K562 (cell line): ENCODE measurements around the gene AP1B1. TPM values are rescaled to one million over a fixed set of nuclear protein-coding genes. Genes with fewer than 3 reads are reported as not detected.
A peak's percentile ranks its signal among the peaks of the same experiment; 100 is the strongest.

Experiments
- BRF1 ChIP-seq: IDR thresholded peaks from 3 replicates; pipeline ENCODE4 v1.6.1; 2011; ENCODE audit warnings: borderline replicate concordance, mild to moderate bottlenecking; ENCODE audit not compliant: insufficient read length; ENCODE audit errors: extremely low read depth
- CHD7 ChIP-seq: fragments of 200-600 bp; sonication (generic); IDR thresholded peaks from one replicate; pipeline ENCODE4 v1.6.1; 2012; ENCODE audit warnings: mild to moderate bottlenecking, low read depth, low read length, inconsistent platforms
- ID3 ChIP-seq, 2 experiments: fragments of 250-450 bp in 1 of 2; fragments of 450-650 bp in 1 of 2; sonication (Bioruptor Pico) in 1 of 2; IDR thresholded peaks; 2 replicates each; pipeline versions ENCODE4 v1.6.1 to v1.8.0; 2016 to 2021; ENCODE audit warnings: mild to moderate bottlenecking in 2 of 2, moderate library complexity in 2 of 2, missing compliant biosample characterization in 1 of 2, missing genetic modification characterization in 1 of 2
- L3MBTL2 ChIP-seq: fragments of 450-650 bp; IDR thresholded peaks from 2 replicates; pipeline ENCODE4 v1.6.1; 2016; ENCODE audit warnings: mild to moderate bottlenecking, moderate library complexity
- MEF2A ChIP-seq: IDR thresholded peaks from 2 replicates; pipeline ENCODE4 v1.6.1; 2011; ENCODE audit warnings: low read depth, mild to moderate bottlenecking, low read length, moderate library complexity; ENCODE audit not compliant: control insufficient read depth
- MNT ChIP-seq, 2 experiments: fragments of 450-650 bp; conservative IDR thresholded peaks; 2 replicates each; pipeline ENCODE4 v1.6.1; 2017; ENCODE audit warnings: mild to moderate bottlenecking in 2 of 2, moderate library complexity in 2 of 2
- NCOA1 ChIP-seq: fragments of 450-650 bp; IDR thresholded peaks from 2 replicates; pipeline ENCODE4 v1.6.1; 2016; ENCODE audit warnings: low read depth
- NFE2 ChIP-seq: IDR thresholded peaks from 2 replicates; pipeline ENCODE4 v1.6.1; 2014; ENCODE audit warnings: antibody characterized with exemption, low read depth
- PHTF2 ChIP-seq: fragments of 250-450 bp; sonication (Bioruptor Pico); IDR thresholded peaks from 2 replicates; pipeline ENCODE4 v1.5.0; 2021; ENCODE audit warnings: mild to moderate bottlenecking
- SMARCE1 ChIP-seq: fragments of 450-650 bp; IDR thresholded peaks from 2 replicates; pipeline ENCODE4 v1.7.1; 2016; ENCODE audit warnings: mild to moderate bottlenecking
- SP1 ChIP-seq: sonication (generic); formaldehyde crosslinking; IDR thresholded peaks from 2 replicates; pipeline ENCODE4 v1.8.1; 2022; ENCODE audit warnings: mild to moderate bottlenecking, missing genetic modification reagents
- ZNF717 ChIP-seq: fragments of 250-450 bp; sonication (Bioruptor Pico); IDR thresholded peaks from 2 replicates; pipeline ENCODE4 v1.5.0; 2021
- ZSCAN29 ChIP-seq: fragments of 450-650 bp; IDR thresholded peaks from 2 replicates; pipeline ENCODE4 v1.6.1; 2017
- polyA plus RNA-seq, 8 experiments: library from polyadenylated mRNA; depleted of rRNA in 4 of 8; stranded (reverse) in 5 of 8; unstranded in 3 of 8; fragments of >200 nt; fragmentation: Nextera tagmentation in 2 of 8; fragmentation: Illumina TruSeq in 1 of 8; extraction: Ambion mirVana in 2 of 8; extraction: Trizol in 1 of 8; gene quantifications; 2 replicates each; pipeline versions ENCODE4 v1.2.1 to v1.2.3, GENCODE V29; 2011 to 2014; ENCODE audit warnings: inconsistent platforms in 1 of 8, missing spikeins in 1 of 8
- total RNA-seq, 7 experiments: library from RNA; depleted of rRNA in 6 of 7; stranded (reverse); fragments of >200 nt in 6 of 7; fragmentation: Illumina TruSeq in 2 of 7; extraction: Trizol in 2 of 7; gene quantifications; 2 replicates each; pipeline versions ENCODE4 v1.2.1 to v1.2.3, GENCODE V29; 2011 to 2021; ENCODE audit warnings: low replicate concordance in 1 of 7
- TF ChIP-seq, protein P1 (sequence below): fragments of 450-650 bp; IDR thresholded peaks from 2 replicates; pipeline ENCODE4 v1.6.1; 2016

The AP1B1 gene
- total and polyA plus RNA-seq, 9 of the 15 experiments (the other 6 are each of a cell fraction or from before 2014, with no cell fraction given) = 1.2 to 60.9 (median 30.1) TPM

- no peak for TF ChIP-seq MEF2A
- TF ChIP-seq MNT (conservative IDR thresholded peaks at IDR 0.05) = peak; percentile 27 to 67; a peak in 2 of 4 replicates
- TF ChIP-seq PHTF2 = no peak
- TF ChIP-seq BRF1 = no peak
- TF ChIP-seq ZNF717 (CRISPR knock-in tag) = no peak
- TF ChIP-seq ID3 (CRISPR knock-in tag; IDR thresholded peaks at IDR 0.05) = no peak
- no peak for TF ChIP-seq ID3 (tag; IDR thresholded peaks at IDR 0.05)
- TF ChIP-seq, protein P1, sequence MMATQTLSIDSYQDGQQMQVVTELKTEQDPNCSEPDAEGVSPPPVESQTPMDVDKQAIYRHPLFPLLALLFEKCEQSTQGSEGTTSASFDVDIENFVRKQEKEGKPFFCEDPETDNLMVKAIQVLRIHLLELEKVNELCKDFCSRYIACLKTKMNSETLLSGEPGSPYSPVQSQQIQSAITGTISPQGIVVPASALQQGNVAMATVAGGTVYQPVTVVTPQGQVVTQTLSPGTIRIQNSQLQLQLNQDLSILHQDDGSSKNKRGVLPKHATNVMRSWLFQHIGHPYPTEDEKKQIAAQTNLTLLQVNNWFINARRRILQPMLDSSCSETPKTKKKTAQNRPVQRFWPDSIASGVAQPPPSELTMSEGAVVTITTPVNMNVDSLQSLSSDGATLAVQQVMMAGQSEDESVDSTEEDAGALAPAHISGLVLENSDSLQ = no peak
- TF ChIP-seq L3MBTL2 = peak; percentile 59; the same call in 1 of the 2 replicates
- no peak for TF ChIP-seq CHD7
- peak; percentile 66 for TF ChIP-seq SMARCE1
- 0 out of 2 replicates have a peak, but pooled peaks have one; percentile 46 for TF ChIP-seq NCOA1
- TF ChIP-seq NFE2 = 0 out of 2 replicates have a peak, but pooled peaks have one; percentile 47
- no peak for TF ChIP-seq ZSCAN29
- peak; percentile 37; the same call in 1 of the 2 replicates for TF ChIP-seq SP1
These were observed 82.1 kb downstream of the AP1B1 start, which contains the start of gene GAS2L1 (continued) for GRCh38 chr22:29306175-29306834.
